B cell (primary cell): ENCODE results near the gene EFEMP1. TPM values are rescaled to one million over a fixed set of nuclear protein-coding genes. Genes with fewer than 3 reads are reported as not detected.

ENCODE experiments used
- ATAC-seq: fragments of 200-7000 bp; cut with Tn5 transposase; one replicate; pipeline ENCODE4 v1.10.0; 2021; ENCODE audit warnings: low read depth, mild to moderate bottlenecking, moderate number of reproducible peaks, moderate library complexity
- CTCF ChIA-PET: fragments of 350-600 bp; sonication (Branson Sonifier 250); formaldehyde crosslinking; loops from one replicate; lab custom pipeline; 2021; ENCODE audit warnings: antibody characterized with exemption, inconsistent platforms; lab: Charles Lee
- POLR2A ChIA-PET: fragments of 350-600 bp; sonication (Branson Sonifier 250); formaldehyde crosslinking; loops from one replicate; lab custom pipeline; 2021; ENCODE audit warnings: antibody characterized with exemption; lab: Charles Lee
- DNase-seq: peaks from one replicate; pipeline ENCODE4 v3.0.0; 2013
- H2AFZ ChIP-seq: 2 replicates; pipeline ENCODE4 v1.6.1; 2012; ENCODE audit warnings: mild to moderate bottlenecking, low read depth, low read length; ENCODE audit not compliant: insufficient read depth, poor library complexity, severe bottlenecking
- H3K27ac ChIP-seq, 2 donors: 1 replicate in 1 of 2; 2 replicates in 1 of 2; pipeline ENCODE4 v1.5.1; 2012 to 2013; ENCODE audit warnings: low read length in 2 of 2, mild to moderate bottlenecking in 2 of 2, moderate library complexity in 1 of 2
- H3K27me3 ChIP-seq, 4 experiments: fragments of 200-600 bp in 1 of 4; sonication (generic) in 1 of 4; replicated peaks in 1 of 4; 1 replicate in 2 of 4; 2 replicates in 2 of 4; pipeline versions ENCODE4 v1.6.1 to v1.7.0; 2013 to 2016; ENCODE audit warnings: low read length in 3 of 4, mild to moderate bottlenecking in 2 of 4, mixed read lengths in 1 of 4, moderate library complexity in 1 of 4; ENCODE audit not compliant: insufficient read depth in 4 of 4, control insufficient read depth in 3 of 4; ENCODE audit errors: control extremely low read depth in 1 of 4
- H3K36me3 ChIP-seq, 2 experiments: replicated peaks in 1 of 2; 1 replicate in 1 of 2; 2 replicates in 1 of 2; pipeline versions ENCODE4 v1.6.1 to v1.7.1; 2013; ENCODE audit warnings: low read length in 1 of 2; ENCODE audit not compliant: insufficient read depth in 2 of 2, control insufficient read depth in 1 of 2; ENCODE audit errors: control extremely low read depth in 1 of 2, extremely low read depth in 1 of 2
- H3K4me1 ChIP-seq, 2 donors: fragments of 200-600 bp in 1 of 2; sonication (generic) in 1 of 2; 1 replicate in 1 of 2; 2 replicates in 1 of 2; pipeline versions ENCODE4 v1.5.1 to v1.6.1; 2013 to 2017; ENCODE audit warnings: low read length in 2 of 2; ENCODE audit not compliant: control insufficient read depth in 2 of 2, insufficient read depth in 2 of 2
- H3K4me2 ChIP-seq: replicated peaks from 2 replicates; pipeline ENCODE3; 2012; ENCODE audit warnings: mild to moderate bottlenecking, low read depth, low read length; ENCODE audit not compliant: poor library complexity, severe bottlenecking
- H3K4me3 ChIP-seq, 5 experiments: fragments of 200-600 bp in 1 of 5; sonication (generic) in 1 of 5; 1 replicate in 3 of 5; 2 replicates in 2 of 5; pipeline versions ENCODE4 v1.5.1 to v1.7.0; 2011 to 2016; ENCODE audit warnings: low read length in 4 of 5, mild to moderate bottlenecking in 4 of 5, low read depth in 2 of 5, control low read depth in 1 of 5, moderate library complexity in 1 of 5; ENCODE audit not compliant: insufficient read depth in 1 of 5; ENCODE audit errors: control extremely low read depth in 1 of 5, extremely low read depth in 1 of 5
- H3K79me2 ChIP-seq: fragments of 200-600 bp; sonication (generic); one replicate; pipeline ENCODE4 v1.6.0; 2016; ENCODE audit warnings: low read length; ENCODE audit not compliant: control insufficient read depth, insufficient read depth
- H3K9ac ChIP-seq: fragments of 200-600 bp; sonication (generic); 2 replicates; pipeline ENCODE4 v1.6.1; 2017; ENCODE audit warnings: mild to moderate bottlenecking, low read length, moderate library complexity
- H3K9me3 ChIP-seq, 3 donors: one replicate each; pipeline versions ENCODE4 v1.6.1 to v1.7.1; 2013; ENCODE audit warnings: low read length in 2 of 3; ENCODE audit not compliant: control insufficient read depth in 2 of 3, insufficient read depth in 1 of 3; ENCODE audit errors: control extremely low read depth in 1 of 3
- H4K20me1 ChIP-seq: 2 replicates; pipeline ENCODE4 v1.6.0; 2012; ENCODE audit warnings: mild to moderate bottlenecking, low read length; ENCODE audit not compliant: insufficient read depth, control insufficient read depth, poor library complexity, severe bottlenecking
- H3K27ac Mint-ChIP-seq: one replicate; pipeline ENCODE4 v1.8.0; 2021; ENCODE audit warnings: mixed read lengths
- H3K27me3 Mint-ChIP-seq: one replicate; pipeline ENCODE4 v1.8.0; 2021; ENCODE audit warnings: mixed read lengths
- H3K4me1 Mint-ChIP-seq: one replicate; pipeline ENCODE4 v1.8.0; 2021; ENCODE audit warnings: mixed read lengths
- H3K4me3 Mint-ChIP-seq: one replicate; pipeline ENCODE4 v1.8.0; 2021; ENCODE audit warnings: mixed read lengths
- H3K9me3 Mint-ChIP-seq: one replicate; pipeline ENCODE4 v1.8.0; 2022; ENCODE audit warnings: mixed read lengths; ENCODE audit not compliant: insufficient read depth
- EZH2 ChIP-seq: IDR thresholded peaks from 2 replicates; pipeline ENCODE4 v1.6.1; 2012; ENCODE audit warnings: borderline replicate concordance, low read depth, mild to moderate bottlenecking, moderate library complexity, low read length; ENCODE audit not compliant: insufficient read depth, poor library complexity, severe bottlenecking
- WGBS: methylation state at CpG from one replicate; pipeline ENCODE4 v1.1.5; 2013; ENCODE audit warnings: missing lambda C conversion rate; ENCODE audit not compliant: insufficient coverage; 5-methylcytosine and 5-hydroxymethylcytosine counted together
- intact Hi-C: fragments of 100-400 bp; cut with micrococcal nuclease; formaldehyde crosslinking; loops from one replicate; pipeline ENCODE4 v1.10.0; 2022
- polyA plus RNA-seq: library from polyadenylated mRNA; depleted of rRNA; stranded (reverse); fragments of >200 nt; gene quantifications from 2 replicates; pipeline ENCODE4 v1.2.3, GENCODE V29; 2012
- total RNA-seq, 2 donors: library from RNA; stranded (reverse); fragments of 120-200 nt in 1 of 2; gene quantifications; 1 replicate in 1 of 2; 2 replicates in 1 of 2; pipeline versions ENCODE4 v1.2.3 to v1.2.4, GENCODE V29; 2013 to 2022
- TF ChIP-seq, protein P1 (sequence below): fragments of 200-600 bp; IDR thresholded peaks from one replicate; pipeline ENCODE4 v1.8.0; 2022; ENCODE audit warnings: antibody characterized with exemption, mild to moderate bottlenecking

The EFEMP1 gene
- total and polyA plus RNA-seq, 2 donors (not counting 1 experiment from before 2014, with no cell fraction given): not detected

DNA sequence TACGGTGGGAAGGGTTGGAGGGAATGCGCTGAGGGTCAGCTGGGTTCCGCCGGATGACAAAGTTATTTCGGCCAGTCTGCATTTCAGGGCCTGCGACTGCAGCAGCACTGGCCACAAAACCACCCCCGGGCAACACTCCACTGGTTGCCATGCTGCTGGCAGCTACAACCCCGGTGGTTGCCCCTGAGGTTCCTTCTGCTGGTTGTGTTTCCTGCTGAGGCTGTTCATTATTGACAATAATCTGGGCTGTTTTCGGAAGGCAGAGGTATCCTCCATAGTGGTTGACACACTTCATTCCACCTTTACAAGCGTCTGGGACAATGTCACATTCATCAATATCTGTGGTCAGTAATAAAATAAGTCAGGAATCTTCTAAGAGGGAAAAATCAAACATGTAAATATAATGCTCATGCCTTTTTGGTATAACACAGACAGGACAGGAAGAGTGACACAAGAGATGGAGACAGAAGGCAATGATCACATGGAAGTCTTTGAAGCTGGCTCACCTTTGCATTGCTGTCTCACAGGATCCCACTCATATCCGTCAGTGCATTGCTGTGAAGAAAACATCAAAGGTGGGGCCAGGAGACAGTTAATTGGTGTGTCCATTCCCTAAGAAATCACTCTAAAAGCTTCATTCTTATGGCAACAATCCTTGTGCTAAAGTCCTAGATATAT is 5.7 kb downstream of the EFEMP1 start:
- ATAC-seq: no peak
- H3K27me3 Mint-ChIP-seq: peaks cover 25% of the 10 kb centered on the region
- H3K9ac ChIP-seq: no peak overlapping the region
- ChIA-PET POLR2A (no interaction called here), CTCF (no interaction called here)
- WGBS: 94% methylated on average over 7 of the region's 11 CpGs
- no peaks in the 10 kb centered on the region for H4K20me1 ChIP-seq
- H3K4me3 ChIP-seq: no peak overlapping the region
- no peak overlapping the region for H2AFZ ChIP-seq
- H3K4me3 Mint-ChIP-seq: no peak overlapping the region
- H3K27ac ChIP-seq: no peak overlapping the region
- H3K9me3 Mint-ChIP-seq: no peaks in the 10 kb centered on the region
- H3K27me3 ChIP-seq: peaks cover 0 to 13% (median 10%) of the 10 kb centered on the region in 4 experiments
- H3K9me3 ChIP-seq: no peaks in the 10 kb centered on the region
- TF ChIP-seq, protein P1, sequence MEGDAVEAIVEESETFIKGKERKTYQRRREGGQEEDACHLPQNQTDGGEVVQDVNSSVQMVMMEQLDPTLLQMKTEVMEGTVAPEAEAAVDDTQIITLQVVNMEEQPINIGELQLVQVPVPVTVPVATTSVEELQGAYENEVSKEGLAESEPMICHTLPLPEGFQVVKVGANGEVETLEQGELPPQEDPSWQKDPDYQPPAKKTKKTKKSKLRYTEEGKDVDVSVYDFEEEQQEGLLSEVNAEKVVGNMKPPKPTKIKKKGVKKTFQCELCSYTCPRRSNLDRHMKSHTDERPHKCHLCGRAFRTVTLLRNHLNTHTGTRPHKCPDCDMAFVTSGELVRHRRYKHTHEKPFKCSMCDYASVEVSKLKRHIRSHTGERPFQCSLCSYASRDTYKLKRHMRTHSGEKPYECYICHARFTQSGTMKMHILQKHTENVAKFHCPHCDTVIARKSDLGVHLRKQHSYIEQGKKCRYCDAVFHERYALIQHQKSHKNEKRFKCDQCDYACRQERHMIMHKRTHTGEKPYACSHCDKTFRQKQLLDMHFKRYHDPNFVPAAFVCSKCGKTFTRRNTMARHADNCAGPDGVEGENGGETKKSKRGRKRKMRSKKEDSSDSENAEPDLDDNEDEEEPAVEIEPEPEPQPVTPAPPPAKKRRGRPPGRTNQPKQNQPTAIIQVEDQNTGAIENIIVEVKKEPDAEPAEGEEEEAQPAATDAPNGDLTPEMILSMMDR: no peak
- TF ChIP-seq EZH2: no peak
- H3K36me3 ChIP-seq: no peaks in the 10 kb centered on the region
- H3K79me2 ChIP-seq: no peaks in the 10 kb centered on the region
- no peaks in the 10 kb centered on the region for H3K4me1 Mint-ChIP-seq
- no peak for DNase-seq
- intact Hi-C loops: no loop called here
- no peaks in the 10 kb centered on the region for H3K4me1 ChIP-seq
- no peak overlapping the region for H3K4me2 ChIP-seq
- H3K27ac Mint-ChIP-seq: no peak overlapping the region

DNA sequence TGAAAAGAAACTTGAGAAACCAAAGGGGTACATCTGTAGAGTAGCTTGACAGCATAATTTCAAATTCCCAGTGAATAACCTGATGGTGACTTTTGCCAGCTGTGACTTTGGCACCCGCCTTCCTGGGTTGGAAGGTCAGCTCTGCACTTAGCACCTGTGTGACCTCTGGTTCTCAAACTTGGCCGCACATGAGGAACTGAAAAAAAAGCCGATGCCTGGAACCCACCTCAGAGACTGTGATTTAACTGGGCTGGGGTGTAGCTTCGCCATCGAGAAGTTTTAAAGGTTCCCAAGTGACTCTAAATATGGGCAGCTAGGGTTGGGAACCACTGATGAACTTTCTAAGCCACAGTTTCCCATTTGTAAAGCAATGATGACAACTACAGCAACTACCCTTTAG is 6.5 kb downstream of the EFEMP1 start:
- Mint-ChIP-seq H3K4me3 (no peak overlapping the region), H3K27ac (no peak overlapping the region), H3K4me1 (no peaks in the 10 kb centered on the region), H3K9me3 (no peaks in the 10 kb centered on the region), H3K27me3 (peaks cover 18% of the 10 kb centered on the region)
- DNase-seq: no peak
- Histone ChIP-seq H3K27ac (no peak overlapping the region), H3K9ac (no peak overlapping the region), H3K79me2 (no peaks in the 10 kb centered on the region), H3K4me1 (no peaks in the 10 kb centered on the region), H2AFZ (no peak overlapping the region), H4K20me1 (no peaks in the 10 kb centered on the region), H3K4me2 (no peak overlapping the region), H3K9me3 (no peaks in the 10 kb centered on the region), H3K4me3 (no peak overlapping the region), H3K27me3 (peaks cover 0 to 6% (median 4%) of the 10 kb centered on the region in 4 experiments), H3K36me3 (no peaks in the 10 kb centered on the region)
- ChIA-PET POLR2A (no interaction called here), CTCF (no interaction called here)
- TF ChIP-seq, protein P1: no peak
- no peak for TF ChIP-seq EZH2
- 90% methylated on average over 3 of the region's 5 CpGs for WGBS
- ATAC-seq: no peak
- intact Hi-C loops: no loop called here
